Natural killer cell (primary cell): ENCODE measurements around the gene NSMCE1. TPM values are rescaled to one million over a fixed set of nuclear protein-coding genes. Genes with fewer than 3 reads are reported as not detected.

Source experiments
- ATAC-seq, 3 donors: fragments of 150-1000 bp in 2 of 3; fragments of 200-7000 bp in 1 of 3; cut with Tn5 transposase; 1 replicate in 1 of 3; 2 replicates in 2 of 3; pipeline ENCODE4 v1.10.0; 2021; ENCODE audit warnings: mild to moderate bottlenecking in 2 of 3, moderate library complexity in 2 of 3
- DNase-seq, 2 donors: peaks; one replicate each; pipeline versions ENCODE4 v3.0.0 to v3.0.0-alpha.2; 2013 to 2021; ENCODE audit warnings: mixed read lengths in 1 of 2
- H3K27ac ChIP-seq: one replicate; pipeline ENCODE4 v1.5.1; 2013; ENCODE audit warnings: mild to moderate bottlenecking, low read length
- H3K27me3 ChIP-seq: one replicate; pipeline ENCODE4 v1.6.1; 2013; ENCODE audit warnings: low read length; ENCODE audit not compliant: control insufficient read depth, insufficient read depth
- H3K36me3 ChIP-seq: one replicate; pipeline ENCODE4 v1.6.1; 2013; ENCODE audit warnings: low read length; ENCODE audit not compliant: control insufficient read depth, insufficient read depth
- H3K4me1 ChIP-seq: one replicate; pipeline ENCODE4 v1.6.1; 2013; ENCODE audit warnings: low read length; ENCODE audit not compliant: control insufficient read depth, insufficient read depth
- H3K4me3 ChIP-seq: one replicate; pipeline ENCODE4 v1.5.1; 2013; ENCODE audit warnings: low read length
- H3K9me3 ChIP-seq: one replicate; pipeline ENCODE4 v1.6.1; 2013; ENCODE audit warnings: low read length; ENCODE audit not compliant: control insufficient read depth, insufficient read depth
- H3K27ac Mint-ChIP-seq, 2 donors: one replicate each; pipeline ENCODE4 v1.8.0; 2022; ENCODE audit warnings: mild to moderate bottlenecking in 2 of 2, mixed read lengths in 2 of 2, moderate library complexity in 1 of 2
- H3K27me3 Mint-ChIP-seq, 2 donors: one replicate each; pipeline ENCODE4 v1.8.0; 2022; ENCODE audit warnings: low read depth in 2 of 2, mixed read lengths in 2 of 2
- H3K36me3 Mint-ChIP-seq: one replicate; pipeline ENCODE4 v1.8.0; 2022; ENCODE audit warnings: mixed read lengths
- H3K4me1 Mint-ChIP-seq, 2 donors: one replicate each; pipeline ENCODE4 v1.8.0; 2022; ENCODE audit warnings: mixed read lengths in 2 of 2
- H3K4me3 Mint-ChIP-seq: one replicate; pipeline ENCODE4 v1.8.0; 2022; ENCODE audit warnings: mild to moderate bottlenecking, moderate library complexity, mixed read lengths
- H3K9me3 Mint-ChIP-seq, 2 donors: one replicate each; pipeline ENCODE4 v1.8.0; 2022; ENCODE audit warnings: mixed read lengths in 2 of 2
- CTCF ChIP-seq: fragments of 200-600 bp; IDR thresholded peaks from one replicate; pipeline ENCODE4 v1.8.0; 2022; ENCODE audit warnings: antibody characterized with exemption
- WGBS: methylation state at CpG from one replicate; pipeline ENCODE4 v1.1.7; 2013; ENCODE audit warnings: missing lambda C conversion rate; ENCODE audit not compliant: insufficient coverage; 5-methylcytosine and 5-hydroxymethylcytosine counted together
- intact Hi-C: fragments of 100-400 bp; cut with micrococcal nuclease; formaldehyde crosslinking; loops from one replicate; pipeline ENCODE4 v1.14.2; 2022
- total RNA-seq, 4 donors: library from RNA; stranded (reverse); fragments of 120-200 nt in 1 of 4; gene quantifications; one replicate each; pipeline versions ENCODE4 v1.2.3 to v1.2.4, GENCODE V29; 2013 to 2022

The NSMCE1 gene
- total RNA-seq, 3 donors from 2014 or later (not counting 1 experiment from before 2014, with no cell fraction given): 29.4 to 42.7 (median 37.7) TPM

GRCh38 chr16:27301236-27301861, 32.8 kb upstream of the NSMCE1 start:
- Histone ChIP-seq H3K4me1 (no peaks in the 10 kb centered on the region), H3K9me3 (no peaks in the 10 kb centered on the region), H3K27ac (no peak overlapping the region), H3K27me3 (no peaks in the 10 kb centered on the region), H3K36me3 (no peaks in the 10 kb centered on the region), H3K4me3 (no peak overlapping the region)
- DNase-seq: no peak
- no peak for TF ChIP-seq CTCF
- Mint-ChIP-seq H3K27ac (no peak overlapping the region), H3K9me3 (peaks cover 0 to 6% of the 10 kb centered on the region in 2 donors), H3K36me3 (no peaks in the 10 kb centered on the region), H3K4me1 (peaks cover under 1 to 11% of the 10 kb centered on the region in 2 donors), H3K4me3 (no peak overlapping the region), H3K27me3 (peaks cover 0 to 3% of the 10 kb centered on the region in 2 donors)
- intact Hi-C loops: no loop called here
- ATAC-seq: no peak
- WGBS: 58% methylated on average over 3 of the region's 3 CpGs

GRCh38 chr16:27298132-27298531, 29.6 kb upstream of the NSMCE1 start:
- H3K9me3 ChIP-seq: no peaks in the 10 kb centered on the region
- ATAC-seq: no peak
- TF ChIP-seq CTCF: no peak
- Mint-ChIP-seq H3K4me1 (peaks cover 6 to 19% of the 10 kb centered on the region in 2 donors), H3K36me3 (no peaks in the 10 kb centered on the region), H3K9me3 (no peaks in the 10 kb centered on the region), H3K27me3 (peaks cover 0 to 3% of the 10 kb centered on the region in 2 donors), H3K4me3 (no peak overlapping the region), H3K27ac (no peak overlapping the region)
- H3K36me3 ChIP-seq: no peaks in the 10 kb centered on the region
- H3K4me3 ChIP-seq: no peak overlapping the region
- no peaks in the 10 kb centered on the region for H3K27me3 ChIP-seq
- H3K27ac ChIP-seq: peak overlapping the region; percentile 50
- DNase-seq: no peak
- peaks cover 10% of the 10 kb centered on the region for H3K4me1 ChIP-seq
- WGBS: 46% methylated on average over 3 of the region's 5 CpGs
- intact Hi-C loops: no loop called here

- H3K9me3 ChIP-seq: no peaks in the 10 kb centered on the region
- no peak for DNase-seq
- TF ChIP-seq CTCF: no peak
- no peak overlapping the region for H3K4me3 ChIP-seq
- Mint-ChIP-seq H3K36me3 (no peaks in the 10 kb centered on the region), H3K27me3 (no peaks in the 10 kb centered on the region), H3K9me3 (no peaks in the 10 kb centered on the region), H3K4me3 (no peak overlapping the region), H3K4me1 (peaks cover 6 to 14% of the 10 kb centered on the region in 2 donors), H3K27ac (no peak overlapping the region)
- H3K36me3 ChIP-seq: no peaks in the 10 kb centered on the region
- no peak overlapping the region for H3K27ac ChIP-seq
- H3K27me3 ChIP-seq: no peaks in the 10 kb centered on the region
- peaks cover 10% of the 10 kb centered on the region for H3K4me1 ChIP-seq
- 92% methylated on average over 2 of the region's 5 CpGs for WGBS
- intact Hi-C loops: no loop called here
- no peak for ATAC-seq
Measured at GRCh38 chr16:27293343-27293742, 24.8 kb upstream of the NSMCE1 start.

GRCh38 chr16:27291722-27292240, 23.2 kb upstream of the NSMCE1 start:
- H3K27me3 ChIP-seq: no peaks in the 10 kb centered on the region
- Mint-ChIP-seq H3K4me3 (no peak overlapping the region), H3K27me3 (peaks cover 0 to 6% of the 10 kb centered on the region in 2 donors), H3K9me3 (no peaks in the 10 kb centered on the region), H3K27ac (no peak overlapping the region), H3K36me3 (no peaks in the 10 kb centered on the region), H3K4me1 (peaks cover 6 to 14% of the 10 kb centered on the region in 2 donors)
- H3K4me1 ChIP-seq: peaks cover 13% of the 10 kb centered on the region
- no peak for TF ChIP-seq CTCF
- H3K36me3 ChIP-seq: no peaks in the 10 kb centered on the region
- intact Hi-C loops: no loop called here
- H3K27ac ChIP-seq: no peak overlapping the region
- DNase-seq (no peak), ATAC-seq (no peak)
- WGBS: 98% methylated on average over 4 of the region's 4 CpGs
- no peaks in the 10 kb centered on the region for H3K9me3 ChIP-seq
- H3K4me3 ChIP-seq: no peak overlapping the region
